Measurements from ENCODE around the gene PIP5K1C.
"Not testable (repeated sequence)": the region's sequence is repeated elsewhere in the genome, so short reads cannot be mapped to it uniquely, and the experiment has no call there.

PIP5K1C gene

GRCh38 chr19:3636506-3636905 lies 63.8 kb downstream of the PIP5K1C start:
- no peak overlapping the region for H3K9ac ChIP-seq (ENCODE audit: low read depth, low read length)
- H3K27me3 ChIP-seq (ENCODE audit: control insufficient read depth, insufficient read depth, low read length) = no peaks in the 10 kb centered on the region
- H3K36me3 ChIP-seq (ENCODE audit: control insufficient read depth, insufficient read depth, low read length) = peaks cover 42% of the 10 kb centered on the region
- no peak overlapping the region for H3K27ac ChIP-seq (ENCODE audit: low read depth, low read length)
- no peak overlapping the region for H3K4me3 ChIP-seq (ENCODE audit: low read depth, low read length)
- no peaks in the 10 kb centered on the region for H3K9me3 ChIP-seq (ENCODE audit: control insufficient read depth, insufficient read depth, low read length)
- no peaks in the 10 kb centered on the region for H3K4me1 ChIP-seq (ENCODE audit: control insufficient read depth, insufficient read depth, low read length)

GRCh38 chr19:3634496-3635045 lies 65.7 kb downstream of the PIP5K1C start:
- Histone ChIP-seq H3K4me1 (ENCODE audit: control insufficient read depth, insufficient read depth, low read length) (no peaks in the 10 kb centered on the region), H3K4me3 (ENCODE audit: low read depth, low read length) (no peak overlapping the region), H3K9ac (ENCODE audit: low read depth, low read length) (no peak overlapping the region), H3K27ac (ENCODE audit: low read depth, low read length) (no peak overlapping the region), H3K36me3 (ENCODE audit: control insufficient read depth, insufficient read depth, low read length) (peaks cover 38% of the 10 kb centered on the region), H3K27me3 (ENCODE audit: control insufficient read depth, insufficient read depth, low read length) (no peaks in the 10 kb centered on the region), H3K9me3 (ENCODE audit: control insufficient read depth, insufficient read depth, low read length) (no peaks in the 10 kb centered on the region)

DNA sequence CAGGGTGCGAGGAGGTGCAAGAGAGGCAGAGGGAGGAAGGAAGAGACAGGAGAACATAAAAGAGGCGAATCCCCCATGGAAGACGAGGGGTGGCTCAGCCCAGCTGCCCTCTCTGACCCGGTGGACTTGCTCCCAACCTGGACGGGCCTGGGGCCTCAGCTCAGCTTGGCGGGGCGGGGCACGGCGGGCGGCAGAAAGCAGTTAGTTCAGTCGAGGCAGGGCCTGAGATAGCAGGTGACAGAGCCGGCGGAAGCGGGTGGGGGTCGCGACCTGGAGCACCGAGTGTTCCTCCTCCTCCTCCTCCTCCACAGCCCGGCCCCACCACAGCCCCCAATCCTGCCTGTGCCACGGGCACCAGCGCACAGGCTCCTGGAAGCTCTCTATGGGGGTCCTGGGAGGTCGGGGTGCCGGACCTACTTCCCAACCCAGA lies 66.7 kb downstream of the PIP5K1C start:
- Histone ChIP-seq H3K4me3 (ENCODE audit: low read depth, low read length) (no peak overlapping the region), H3K27ac (ENCODE audit: low read depth, low read length) (no peak overlapping the region), H3K36me3 (ENCODE audit: control insufficient read depth, insufficient read depth, low read length) (peaks cover 28% of the 10 kb centered on the region), H3K27me3 (ENCODE audit: control insufficient read depth, insufficient read depth, low read length) (no peaks in the 10 kb centered on the region), H3K9ac (ENCODE audit: low read depth, low read length) (no peak overlapping the region), H3K9me3 (ENCODE audit: control insufficient read depth, insufficient read depth, low read length) (no peaks in the 10 kb centered on the region), H3K4me1 (ENCODE audit: control insufficient read depth, insufficient read depth, low read length) (no peaks in the 10 kb centered on the region)

DNA sequence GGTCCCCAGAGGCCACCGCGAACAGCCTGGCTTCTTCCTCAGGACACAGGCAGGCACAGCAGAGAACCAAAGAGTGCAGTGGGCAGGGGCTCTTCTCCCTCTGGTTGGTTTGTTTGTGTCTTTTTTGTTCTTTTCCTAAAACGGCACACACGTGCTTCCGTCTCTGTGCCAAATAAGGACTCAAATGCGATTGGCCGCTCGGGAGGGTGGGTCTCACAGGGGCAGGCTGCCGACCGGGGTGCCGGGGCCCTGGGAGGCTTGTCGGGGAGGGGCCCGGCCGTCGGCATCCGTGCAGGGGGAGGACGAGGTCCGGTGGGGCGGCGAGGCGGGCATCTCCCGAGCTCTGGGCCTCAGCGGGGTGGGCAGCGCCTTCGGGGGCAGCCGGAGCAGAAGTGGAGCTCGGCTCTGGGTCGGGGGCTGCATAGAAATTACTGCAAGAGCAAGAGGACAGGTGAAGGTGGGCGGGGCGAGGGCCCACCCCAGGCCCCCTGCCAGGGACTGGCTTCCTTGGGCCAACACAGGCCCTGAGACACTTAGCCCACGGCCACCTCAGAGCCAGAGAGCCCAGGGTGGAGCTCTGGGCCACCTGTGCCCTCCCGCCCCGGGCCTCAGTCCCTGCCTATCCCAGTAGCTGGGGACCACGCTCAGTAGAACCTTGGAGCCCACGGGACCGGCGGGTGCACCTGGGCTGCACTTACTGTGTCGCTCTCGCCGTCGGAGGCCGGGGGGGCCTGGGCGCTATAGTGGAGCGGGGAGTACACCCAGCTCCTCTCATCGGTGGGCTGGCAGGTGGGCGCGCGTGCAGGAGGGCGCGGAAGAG lies 67.3 kb downstream of the PIP5K1C start:
- no peak overlapping the region for H3K4me3 ChIP-seq (ENCODE audit: low read depth, low read length)
- H3K4me1 ChIP-seq (ENCODE audit: control insufficient read depth, insufficient read depth, low read length) = no peaks in the 10 kb centered on the region
- H3K36me3 ChIP-seq (ENCODE audit: control insufficient read depth, insufficient read depth, low read length) = peaks cover 23% of the 10 kb centered on the region
- no peaks in the 10 kb centered on the region for H3K27me3 ChIP-seq (ENCODE audit: control insufficient read depth, insufficient read depth, low read length)
- no peaks in the 10 kb centered on the region for H3K9me3 ChIP-seq (ENCODE audit: control insufficient read depth, insufficient read depth, low read length)
- H3K9ac ChIP-seq (ENCODE audit: low read depth, low read length) = no peak overlapping the region
- H3K27ac ChIP-seq (ENCODE audit: low read depth, low read length) = no peak overlapping the region

GRCh38 chr19:3632098-3632497 lies 68.2 kb downstream of the PIP5K1C start:
- no peak overlapping the region for H3K27ac ChIP-seq (ENCODE audit: low read depth, low read length)
- no peaks in the 10 kb centered on the region for H3K4me1 ChIP-seq (ENCODE audit: control insufficient read depth, insufficient read depth, low read length)
- H3K9ac ChIP-seq (ENCODE audit: low read depth, low read length) = no peak overlapping the region
- no peak overlapping the region for H3K4me3 ChIP-seq (ENCODE audit: low read depth, low read length)
- no peaks in the 10 kb centered on the region for H3K27me3 ChIP-seq (ENCODE audit: control insufficient read depth, insufficient read depth, low read length)
- H3K9me3 ChIP-seq (ENCODE audit: control insufficient read depth, insufficient read depth, low read length) = no peaks in the 10 kb centered on the region
- peaks cover 20% of the 10 kb centered on the region for H3K36me3 ChIP-seq (ENCODE audit: control insufficient read depth, insufficient read depth, low read length)

DNA sequence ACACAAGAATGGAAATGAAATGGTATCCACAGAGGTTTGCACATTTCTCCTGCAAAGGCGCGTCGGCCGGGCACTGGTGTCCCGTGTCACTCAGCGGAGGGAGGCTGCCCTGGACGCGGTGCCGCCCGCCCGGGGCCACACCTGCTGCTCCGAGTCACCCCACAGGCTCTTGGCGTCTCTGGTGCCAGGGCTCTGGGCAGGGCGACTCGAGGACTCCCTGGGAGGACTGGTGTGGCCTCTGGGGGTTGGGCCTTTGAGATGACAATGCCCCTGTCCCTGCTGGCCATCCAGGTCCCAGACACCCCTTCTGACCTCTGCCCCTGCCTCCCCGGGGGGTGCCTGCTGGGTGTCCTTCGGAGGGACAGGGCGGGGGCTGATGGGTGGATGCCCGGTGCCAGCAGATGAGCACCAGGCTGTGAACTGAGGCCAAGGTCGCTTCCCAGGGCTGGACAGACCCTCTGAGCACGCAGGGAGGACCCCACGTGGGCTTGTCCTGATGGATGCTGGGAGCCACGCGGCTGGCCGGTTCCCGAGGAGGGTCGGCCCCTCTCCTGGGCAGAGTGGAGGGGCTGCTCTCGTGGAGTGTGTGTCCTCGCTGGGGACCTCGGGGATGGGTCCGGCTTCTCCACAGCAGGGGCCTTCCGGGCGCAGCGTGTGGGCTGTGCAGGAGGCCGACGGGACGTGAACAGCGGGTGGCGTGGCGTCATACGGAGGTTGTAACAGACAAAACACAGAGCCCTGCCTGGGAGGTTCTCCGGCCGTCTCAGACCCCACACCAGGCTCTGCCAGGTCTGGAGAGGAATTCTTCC lies 69.0 kb downstream of the PIP5K1C start:
- no peak overlapping the region for H3K4me3 ChIP-seq (ENCODE audit: low read depth, low read length)
- H3K36me3 ChIP-seq (ENCODE audit: control insufficient read depth, insufficient read depth, low read length) = peaks cover 16% of the 10 kb centered on the region
- no peaks in the 10 kb centered on the region for H3K27me3 ChIP-seq (ENCODE audit: control insufficient read depth, insufficient read depth, low read length)
- no peaks in the 10 kb centered on the region for H3K9me3 ChIP-seq (ENCODE audit: control insufficient read depth, insufficient read depth, low read length)
- no peak overlapping the region for H3K9ac ChIP-seq (ENCODE audit: low read depth, low read length)
- no peak overlapping the region for H3K27ac ChIP-seq (ENCODE audit: low read depth, low read length)
- H3K4me1 ChIP-seq (ENCODE audit: control insufficient read depth, insufficient read depth, low read length) = no peaks in the 10 kb centered on the region

GRCh38 chr19:3628766-3629165 lies 71.5 kb downstream of the PIP5K1C start:
- not testable (repeated sequence) for H3K9ac ChIP-seq (ENCODE audit: low read depth, low read length); H3K27ac ChIP-seq (ENCODE audit: low read depth, low read length); H3K4me3 ChIP-seq (ENCODE audit: low read depth, low read length); H3K4me1 ChIP-seq (ENCODE audit: control insufficient read depth, insufficient read depth, low read length); H3K27me3 ChIP-seq (ENCODE audit: control insufficient read depth, insufficient read depth, low read length); H3K9me3 ChIP-seq (ENCODE audit: control insufficient read depth, insufficient read depth, low read length)
- peaks cover 16% of the 10 kb centered on the region for H3K36me3 ChIP-seq (ENCODE audit: control insufficient read depth, insufficient read depth, low read length)

GRCh38 chr19:3627351-3627723 lies 72.9 kb downstream of the PIP5K1C start:
- Histone ChIP-seq H3K9me3 (ENCODE audit: control insufficient read depth, insufficient read depth, low read length) (no peaks in the 10 kb centered on the region), H3K27me3 (ENCODE audit: control insufficient read depth, insufficient read depth, low read length) (no peaks in the 10 kb centered on the region), H3K36me3 (ENCODE audit: control insufficient read depth, insufficient read depth, low read length) (peaks cover 20% of the 10 kb centered on the region), H3K27ac (ENCODE audit: low read depth, low read length) (no peak overlapping the region), H3K4me1 (ENCODE audit: control insufficient read depth, insufficient read depth, low read length) (no peaks in the 10 kb centered on the region), H3K4me3 (ENCODE audit: low read depth, low read length) (0 out of 2 replicates have a peak overlapping the region, but pooled peaks have one; percentile 23), H3K9ac (ENCODE audit: low read depth, low read length) (no peak overlapping the region)

- H3K9ac ChIP-seq (ENCODE audit: low read depth, low read length) = peak within 1 kb of the TSS; percentile 93
- no peaks in the 10 kb centered on the region for H3K4me1 ChIP-seq (ENCODE audit: control insufficient read depth, insufficient read depth, low read length)
- H3K36me3 ChIP-seq (ENCODE audit: control insufficient read depth, insufficient read depth, low read length) = peaks cover 21% of the 10 kb centered on the region
- peak within 1 kb of the TSS; percentile 82 for H3K4me3 ChIP-seq (ENCODE audit: low read depth, low read length)
- no peaks in the 10 kb centered on the region for H3K27me3 ChIP-seq (ENCODE audit: control insufficient read depth, insufficient read depth, low read length)
- H3K9me3 ChIP-seq (ENCODE audit: control insufficient read depth, insufficient read depth, low read length) = no peaks in the 10 kb centered on the region
- peak within 1 kb of the TSS; percentile 93 for H3K27ac ChIP-seq (ENCODE audit: low read depth, low read length)
Measured at GRCh38 chr19:3626473-3627350, 73.6 kb downstream of the PIP5K1C start, which contains the start of gene CACTIN. CACTIN (minus strand) TSS chr19:3626790; CDS start chr19:3626762, 28 bp downstream.

DNA sequence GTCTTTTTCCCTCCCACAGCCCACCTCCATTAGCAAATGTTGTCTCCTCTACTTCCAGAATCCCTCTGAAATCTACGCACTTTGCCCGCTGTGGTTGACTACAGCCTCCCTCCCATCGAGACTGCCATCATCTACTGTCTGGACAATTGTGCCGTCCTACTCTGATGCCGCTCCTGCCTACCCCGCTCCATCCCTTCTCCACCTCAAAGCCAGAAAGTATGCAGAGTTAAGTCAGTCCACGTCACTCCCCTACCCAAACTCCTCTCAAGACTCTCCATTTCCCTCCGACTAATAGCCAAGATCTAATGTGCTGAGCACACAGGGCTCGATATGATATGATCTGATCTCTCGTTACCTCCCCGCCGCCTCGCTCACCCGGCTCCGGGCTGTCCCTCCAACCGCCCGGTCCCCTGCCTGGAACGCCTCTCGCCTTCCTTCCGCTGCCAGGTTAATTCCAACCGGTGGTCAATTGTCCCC lies 74.2 kb downstream of the PIP5K1C start:
- H3K9ac ChIP-seq (ENCODE audit: low read depth, low read length) = peak overlapping the region; percentile 93
- no peaks in the 10 kb centered on the region for H3K9me3 ChIP-seq (ENCODE audit: control insufficient read depth, insufficient read depth, low read length)
- peak overlapping the region; percentile 93 for H3K27ac ChIP-seq (ENCODE audit: low read depth, low read length)
- no peaks in the 10 kb centered on the region for H3K27me3 ChIP-seq (ENCODE audit: control insufficient read depth, insufficient read depth, low read length)
- peaks cover 19% of the 10 kb centered on the region for H3K36me3 ChIP-seq (ENCODE audit: control insufficient read depth, insufficient read depth, low read length)
- H3K4me1 ChIP-seq (ENCODE audit: control insufficient read depth, insufficient read depth, low read length) = no peaks in the 10 kb centered on the region
- peak overlapping the region; percentile 82 for H3K4me3 ChIP-seq (ENCODE audit: low read depth, low read length)
